Daoy (cell line): Measurements from ENCODE around the gene PROK2. TPM values are rescaled to one million over a fixed set of nuclear protein-coding genes. Genes with fewer than 3 reads are reported as not detected.

Source experiments
- DNase-seq: peaks from one replicate; pipeline ENCODE4 v3.0.0-alpha.2; 2015; ENCODE audit warnings: low read depth
- total RNA-seq: library from RNA; depleted of rRNA; stranded (reverse); fragments of >200 nt; shearing (Covaris generic); gene quantifications from 2 replicates; pipeline ENCODE4 v1.2.3, GENCODE V29; 2014; rRNA removed

The PROK2 gene, protein sequence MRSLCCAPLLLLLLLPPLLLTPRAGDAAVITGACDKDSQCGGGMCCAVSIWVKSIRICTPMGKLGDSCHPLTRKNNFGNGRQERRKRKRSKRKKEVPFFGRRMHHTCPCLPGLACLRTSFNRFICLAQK
- 1.0 and 1.9 TPM in 2 replicates for total RNA-seq

DNA sequence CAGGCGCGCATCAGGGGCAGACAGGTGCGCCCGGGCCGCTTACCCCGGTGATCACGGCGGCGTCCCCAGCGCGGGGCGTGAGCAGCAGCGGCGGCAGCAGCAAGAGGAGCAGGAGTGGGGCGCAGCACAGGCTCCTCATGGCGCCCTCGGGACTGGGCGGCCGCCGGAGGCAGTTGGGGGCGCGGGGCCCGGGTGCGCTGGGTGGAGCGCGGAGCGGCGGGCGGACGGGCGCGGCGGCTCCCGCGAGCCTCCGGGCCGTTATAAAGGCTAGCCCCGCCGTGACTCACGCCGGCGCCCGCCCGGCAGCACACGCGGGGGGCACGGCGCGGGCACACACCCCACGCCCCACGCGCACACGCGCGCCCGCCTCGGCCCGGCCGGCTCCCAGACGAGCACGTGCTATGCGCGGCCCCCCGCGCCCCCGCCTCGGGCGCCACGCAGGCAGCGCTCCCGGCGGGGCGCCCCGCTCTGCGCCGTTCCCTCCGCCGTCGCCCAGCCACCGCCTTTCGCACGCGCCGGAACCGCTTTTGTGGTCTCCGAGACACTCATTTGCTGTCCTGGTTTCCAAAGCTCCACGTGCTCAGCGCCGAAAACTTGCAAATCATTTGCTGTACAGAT, at the start of gene PROK2:
Gene PROK2 (minus strand): TSS at position 235 of the 618 bp plus-strand sequence. CDS start 96 bp downstream, at position 139.
- DNase-seq: peak; percentile 33

DNA sequence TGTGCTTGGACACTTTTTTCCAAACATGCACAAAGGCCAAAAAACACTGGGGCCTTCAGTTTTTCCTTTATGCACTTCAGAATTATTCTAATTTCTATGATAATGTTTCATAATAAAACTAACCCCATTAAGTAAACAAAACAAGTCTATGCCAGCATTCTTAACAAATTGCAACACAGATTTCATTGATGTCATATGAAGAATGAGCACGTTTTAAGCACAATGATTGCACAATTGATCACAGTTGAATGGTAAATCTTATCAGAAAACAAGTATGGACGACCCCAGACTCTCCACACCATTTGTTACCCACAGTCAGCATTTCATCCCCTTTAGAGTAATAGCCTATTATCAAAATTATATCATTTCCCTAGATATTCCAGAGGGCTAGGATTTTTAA, 46.7 kb upstream of the PROK2 start:
- no peak for DNase-seq

DNA sequence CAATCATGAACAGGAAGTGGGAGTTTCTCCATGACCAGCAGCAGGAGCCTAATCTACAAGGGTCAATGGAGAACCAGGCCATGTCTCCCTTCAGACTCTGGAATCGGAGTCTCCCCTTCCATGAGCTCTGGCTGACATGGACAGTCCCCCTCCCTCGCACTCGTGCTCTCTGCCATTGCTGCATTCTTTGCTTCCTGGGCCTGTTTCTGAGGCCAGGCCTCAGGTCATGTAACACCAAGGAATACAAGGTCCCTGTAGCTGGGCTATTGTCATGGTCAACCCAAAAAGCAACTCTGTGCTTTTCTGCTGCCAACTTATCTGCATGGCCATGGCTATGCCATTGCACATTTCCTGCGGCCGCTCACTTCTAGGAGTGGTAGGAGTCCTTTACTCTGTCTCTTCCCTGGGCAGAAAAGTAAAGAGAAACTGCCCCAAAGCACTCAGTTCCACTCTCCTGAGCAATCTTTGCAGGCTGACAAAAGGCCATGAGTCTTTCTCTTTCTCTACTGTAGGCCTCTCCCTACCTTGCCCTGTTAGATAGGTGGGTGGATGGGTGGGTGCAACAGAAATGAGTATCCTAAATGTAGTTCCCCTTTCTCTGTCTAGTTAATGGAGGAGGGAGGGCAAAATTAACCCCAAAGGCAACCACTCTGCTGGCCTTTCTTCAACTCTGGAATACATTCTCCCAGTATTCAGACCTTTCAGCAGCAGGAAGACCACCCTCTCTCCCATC, 40.8 kb upstream of the PROK2 start:
- no peak for DNase-seq

DNA sequence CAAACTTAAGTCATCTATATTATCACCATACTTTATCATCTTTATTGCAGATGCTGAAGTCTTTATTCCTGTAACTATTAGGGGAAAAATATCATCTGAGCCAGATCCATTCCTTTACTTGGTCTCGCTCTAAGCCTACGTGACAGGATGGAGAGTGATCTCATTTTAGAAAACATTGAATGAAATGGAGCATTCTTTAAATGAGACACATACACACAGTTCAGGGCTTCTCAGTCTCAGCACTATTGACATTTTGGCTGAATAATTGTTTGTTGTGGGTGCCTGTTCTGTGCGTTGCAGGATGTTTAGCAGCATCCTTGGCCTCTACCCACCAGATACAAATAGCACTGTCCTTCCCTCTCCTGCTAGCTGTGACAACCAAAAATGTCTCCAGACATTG, 36.2 kb upstream of the PROK2 start:
- no peak for DNase-seq

DNA sequence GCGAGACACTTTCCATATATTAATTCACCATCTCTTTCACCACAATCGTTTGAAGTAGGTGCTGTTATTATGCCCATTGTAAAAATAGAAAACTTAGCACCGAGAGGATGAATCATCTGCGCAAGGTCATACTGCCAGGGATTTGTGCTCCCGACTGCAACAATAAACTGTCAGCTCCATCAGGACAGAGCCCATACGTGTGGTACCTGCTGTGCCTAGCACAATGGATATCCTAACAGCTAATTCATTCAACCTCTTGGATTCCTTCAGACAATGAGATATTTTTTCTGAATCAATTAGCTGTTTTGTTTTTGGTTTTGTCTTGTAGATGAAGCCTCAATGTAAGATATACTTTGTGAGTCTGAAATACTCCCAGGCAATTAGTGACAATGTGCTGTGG, 32.3 kb upstream of the PROK2 start:
- DNase-seq: no peak

DNA sequence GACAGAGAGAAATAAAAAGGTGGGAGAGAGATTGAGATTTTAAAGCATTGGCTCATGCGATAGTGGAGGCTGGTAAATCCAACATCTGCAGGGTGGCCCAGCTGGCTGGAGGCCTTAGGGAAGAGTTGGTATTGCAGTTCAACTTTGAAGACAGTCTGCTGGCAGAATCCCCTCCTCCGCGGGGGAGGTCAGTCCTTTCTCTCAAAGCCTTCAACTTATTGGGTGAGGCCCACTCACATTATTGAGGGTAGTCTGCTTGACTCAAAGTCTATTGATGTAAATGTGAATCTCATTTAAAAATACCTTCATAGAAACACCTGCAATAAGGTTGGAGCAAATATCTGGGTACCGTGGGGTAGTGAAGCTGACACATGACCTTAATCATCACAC, 31.8 kb upstream of the PROK2 start:
- DNase-seq: no peak

DNA sequence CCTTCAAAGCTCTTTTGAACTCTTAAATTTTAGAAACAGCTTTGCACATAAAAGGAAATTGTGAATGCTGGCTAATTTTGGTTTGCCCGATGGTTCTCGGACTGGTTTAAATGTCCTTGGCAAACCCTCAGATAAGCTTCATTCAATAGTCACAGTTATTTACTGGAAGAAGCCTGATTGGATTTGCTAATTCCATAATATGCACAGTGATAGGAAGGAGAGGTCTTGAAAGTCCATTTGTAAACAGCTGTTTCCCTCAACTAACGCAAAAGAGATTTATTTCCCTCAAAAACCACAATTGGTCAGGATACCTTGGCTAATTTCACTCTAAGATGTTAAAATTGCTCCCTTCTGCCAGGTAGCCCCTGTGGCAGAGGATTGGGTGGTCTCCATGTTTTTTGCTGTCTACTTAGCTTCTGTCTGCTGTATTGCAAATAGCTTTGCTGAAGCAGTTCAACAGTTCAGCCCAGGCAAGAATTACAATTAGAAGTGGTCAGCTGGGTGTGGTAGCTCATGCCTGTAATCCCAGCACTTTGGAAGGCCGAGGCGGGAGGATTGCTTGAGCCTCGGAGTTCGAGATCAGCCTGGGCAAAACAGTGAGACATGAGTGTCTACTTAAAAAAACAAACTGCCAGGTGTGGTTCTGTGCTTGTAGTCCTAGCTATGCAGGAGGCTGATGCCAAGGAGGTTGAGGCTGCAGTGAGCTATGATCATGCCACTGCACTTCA, 30.6 kb upstream of the PROK2 start:
- DNase-seq: no peak

DNA sequence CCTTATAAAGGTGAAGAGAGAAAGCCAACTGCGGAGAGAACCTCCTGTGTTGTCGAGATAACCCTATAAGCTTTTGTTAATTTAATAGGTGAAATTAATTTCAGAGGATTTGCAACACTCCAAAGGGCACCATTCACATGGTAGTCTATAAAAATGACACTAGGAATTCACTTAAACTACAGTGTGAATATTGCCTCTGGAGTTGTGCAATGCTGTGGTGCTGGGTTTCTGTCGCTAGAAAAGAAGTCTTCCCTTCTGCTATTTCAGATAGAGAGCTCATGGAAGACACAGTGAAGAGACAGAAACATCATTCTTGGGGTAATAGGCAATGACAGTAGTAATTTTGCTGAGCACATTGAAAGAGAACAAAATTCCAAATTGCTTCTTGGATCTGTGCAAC, 28.8 kb upstream of the PROK2 start:
- DNase-seq: no peak

DNA sequence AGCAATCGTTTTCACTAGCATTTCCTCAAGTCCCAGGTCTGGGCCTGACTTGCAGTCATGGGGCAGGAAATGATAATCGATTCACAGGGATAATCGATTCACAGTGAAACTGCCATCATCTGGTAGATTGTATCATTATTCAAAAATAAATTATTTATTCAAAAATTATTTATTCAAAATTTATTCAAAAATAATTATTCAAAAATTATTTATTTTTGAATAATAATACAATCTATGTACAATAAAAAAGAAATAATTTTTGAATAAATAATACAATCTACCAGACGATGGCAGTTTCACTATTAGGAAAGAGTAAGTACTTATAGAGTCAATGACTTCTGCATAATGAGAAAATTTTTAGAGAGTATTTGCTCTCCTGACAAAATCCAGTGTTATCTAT, 28.1 kb upstream of the PROK2 start:
- DNase-seq: no peak

DNA sequence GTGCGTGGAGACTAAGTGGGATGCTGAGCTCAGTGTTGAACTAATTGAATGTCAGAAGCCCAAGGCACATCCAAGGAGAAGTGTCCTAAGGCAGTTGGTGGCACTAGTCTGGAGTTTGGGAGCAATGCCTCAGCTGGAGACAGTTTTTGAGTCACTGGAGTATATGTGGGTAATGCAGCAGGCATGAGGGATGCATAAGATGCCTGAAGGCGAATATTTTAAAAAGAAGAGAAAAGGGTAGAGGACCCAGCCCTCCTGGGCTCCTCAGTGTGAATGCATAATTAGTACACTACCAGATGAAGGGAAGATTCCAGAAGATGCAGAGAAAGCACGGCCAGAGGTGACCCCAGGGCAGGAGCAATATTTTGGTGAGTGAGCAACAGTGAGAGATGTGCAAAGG, 25.1 kb upstream of the PROK2 start:
- DNase-seq: no peak

DNA sequence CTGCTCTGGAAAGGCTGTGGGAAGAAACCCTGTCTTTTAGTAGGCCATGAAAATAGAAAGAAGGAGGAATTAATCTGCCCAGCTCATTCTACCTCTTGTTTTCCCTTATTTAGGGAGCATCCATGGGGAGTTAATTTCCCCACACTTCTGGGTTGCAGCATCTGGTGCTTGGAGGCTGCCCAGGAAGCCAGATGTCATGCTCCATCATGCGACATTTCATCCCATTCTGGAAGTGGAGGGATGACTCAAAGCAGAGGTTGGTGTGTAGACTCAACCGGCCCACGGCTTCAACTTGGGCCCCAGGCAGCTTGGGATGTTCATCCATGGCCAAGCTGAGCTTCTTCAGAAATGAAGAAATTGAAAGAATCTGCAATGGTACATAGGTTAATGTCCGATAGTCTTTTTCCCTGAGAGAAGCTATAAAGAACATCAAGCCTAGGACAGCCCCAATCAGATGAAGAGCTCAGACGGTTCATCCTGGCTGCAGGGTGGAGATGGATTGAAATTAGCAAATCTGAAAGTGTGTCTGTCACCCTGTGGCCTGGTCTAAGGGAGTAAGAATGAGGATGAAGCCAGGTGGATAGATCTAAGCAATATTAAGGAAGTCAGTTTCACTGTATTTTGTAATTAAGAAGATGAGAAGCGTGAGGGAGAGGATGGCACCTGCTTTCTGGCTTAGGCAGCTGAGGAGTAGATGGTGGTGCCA, 24.5 kb upstream of the PROK2 start:
- DNase-seq: no peak

DNA sequence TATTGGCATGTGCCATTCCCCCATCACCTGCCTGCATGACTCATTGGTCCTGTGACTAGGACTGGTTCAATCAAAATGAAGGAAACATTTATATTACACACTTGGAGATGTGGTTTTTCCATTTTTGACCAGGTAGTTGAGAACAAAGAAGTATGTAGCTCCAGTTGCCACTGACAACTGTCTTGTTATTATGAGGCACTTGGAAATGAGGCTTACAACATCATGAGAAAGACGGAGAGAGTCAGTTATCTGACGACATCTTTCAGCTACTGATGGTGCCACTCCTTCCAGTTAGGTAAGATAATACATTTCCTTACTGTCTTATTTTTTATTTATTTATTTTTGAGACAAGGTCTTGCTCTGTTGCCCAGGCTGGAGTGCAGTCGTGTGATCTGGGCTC, 21.8 kb upstream of the PROK2 start:
- DNase-seq: no peak

DNA sequence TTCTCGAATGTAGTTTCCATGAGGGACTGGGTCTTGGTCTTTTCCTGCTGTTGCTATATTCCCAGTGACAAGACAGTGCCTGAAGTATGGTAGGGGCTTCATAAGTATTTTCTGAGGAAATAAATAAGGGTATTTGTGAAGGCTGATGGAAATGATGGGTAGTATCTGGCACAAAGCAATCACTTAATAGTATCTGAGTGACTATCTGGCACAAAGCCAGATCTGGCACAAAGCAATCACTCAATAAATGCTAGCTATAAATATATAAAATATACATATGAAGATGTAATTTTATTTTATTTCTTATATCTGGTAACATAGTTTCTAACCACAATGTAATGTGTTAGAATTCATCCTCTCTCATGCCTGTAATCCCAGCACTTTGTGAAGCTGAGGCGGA, 20.7 kb upstream of the PROK2 start:
- no peak for DNase-seq

DNA sequence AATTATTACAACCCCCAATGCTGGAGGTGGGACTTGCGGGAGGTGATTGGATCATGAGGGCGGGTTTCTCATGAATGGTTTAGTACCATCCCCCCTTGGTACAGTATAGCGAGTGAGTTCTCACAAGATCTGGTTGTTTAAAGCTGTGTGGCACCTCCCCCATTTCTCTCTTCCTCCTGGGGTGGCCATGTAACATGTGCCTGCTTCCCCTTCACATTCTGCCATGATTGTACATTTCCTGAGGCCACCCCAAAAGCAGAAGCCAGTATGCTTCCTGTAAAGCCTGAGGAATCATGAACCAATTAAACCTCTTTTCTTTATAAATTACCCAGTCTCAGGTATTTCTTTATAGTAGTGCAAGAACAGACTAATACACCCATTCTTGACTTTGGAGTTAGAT, 20.3 kb upstream of the PROK2 start:
- no peak for DNase-seq

DNA sequence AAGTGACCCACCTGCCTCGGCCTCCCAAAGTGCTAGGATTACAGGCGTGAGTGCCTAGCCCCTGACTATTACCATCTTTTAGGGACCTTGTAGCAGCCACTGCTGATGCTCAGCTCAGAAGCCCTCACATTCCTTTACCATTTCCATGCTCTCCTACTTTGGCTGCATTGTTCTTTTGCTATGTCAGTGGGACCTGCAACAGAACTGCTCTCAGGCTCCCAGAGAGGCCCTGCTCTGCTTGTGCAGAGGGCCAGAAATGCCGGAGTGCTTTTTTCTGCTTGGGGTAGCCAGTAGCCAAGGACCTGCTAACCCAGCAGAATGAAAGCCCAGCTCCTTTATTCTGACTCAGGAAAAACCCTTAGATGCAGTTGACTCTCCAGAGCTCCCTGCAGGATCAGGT, 18.3 kb upstream of the PROK2 start:
- DNase-seq: no peak

DNA sequence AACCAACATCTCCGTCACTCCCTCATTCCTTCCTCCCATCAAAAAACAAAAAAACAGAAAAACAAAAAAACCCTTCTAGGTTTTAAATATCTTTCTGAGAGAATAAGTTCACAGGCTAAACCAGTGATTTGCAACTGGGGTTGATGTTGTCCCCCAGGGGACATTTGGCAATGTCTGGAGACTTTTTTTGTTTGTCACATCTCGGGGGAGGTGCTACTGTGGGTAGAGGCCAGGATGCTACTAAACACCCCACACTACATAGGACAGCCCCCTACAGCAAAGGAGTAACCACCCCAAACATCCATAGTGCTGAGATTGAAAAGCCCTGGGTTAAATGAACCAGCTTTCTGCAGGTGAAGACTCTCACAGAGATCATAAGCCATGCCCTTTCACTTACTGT, 17.0 kb upstream of the PROK2 start:
- no peak for DNase-seq

DNA sequence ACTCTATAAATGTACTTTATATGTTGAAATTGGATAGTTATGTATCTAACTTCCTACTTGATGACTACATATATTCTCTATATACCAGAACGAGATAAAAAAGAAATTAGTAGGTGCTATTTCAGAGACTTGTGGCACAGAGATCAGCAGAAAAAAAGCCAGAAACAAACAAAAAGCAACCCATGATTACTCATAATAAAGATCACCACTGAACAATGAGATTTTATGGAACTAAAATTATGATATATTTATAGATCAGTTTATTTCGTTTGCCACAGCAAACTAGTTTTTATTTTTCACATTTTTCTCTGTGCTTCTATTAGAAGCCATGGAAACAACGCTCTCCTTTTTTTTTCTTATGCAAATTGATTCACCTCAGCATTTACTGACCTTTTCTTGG, 15.1 kb upstream of the PROK2 start:
- no peak for DNase-seq

DNA sequence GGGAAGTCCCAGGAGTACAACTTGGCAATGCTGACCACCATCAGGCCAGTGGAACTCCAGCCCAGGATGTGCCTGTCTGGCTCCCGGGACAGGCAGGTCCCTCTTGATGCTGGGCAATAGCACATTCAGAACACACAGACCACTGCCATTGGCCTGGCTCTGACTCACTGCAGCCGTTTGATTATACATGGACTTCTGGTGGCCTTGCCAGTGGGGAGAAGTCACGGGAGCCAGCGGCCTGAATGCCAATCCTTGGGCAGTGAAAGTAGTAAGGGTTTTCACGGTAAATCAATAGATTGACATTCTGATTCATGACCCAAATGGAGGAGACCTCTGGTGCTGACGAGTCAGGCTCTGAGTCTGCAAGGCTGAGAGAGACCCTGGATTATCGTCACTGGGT, 12.5 kb upstream of the PROK2 start:
- DNase-seq: no peak

DNA sequence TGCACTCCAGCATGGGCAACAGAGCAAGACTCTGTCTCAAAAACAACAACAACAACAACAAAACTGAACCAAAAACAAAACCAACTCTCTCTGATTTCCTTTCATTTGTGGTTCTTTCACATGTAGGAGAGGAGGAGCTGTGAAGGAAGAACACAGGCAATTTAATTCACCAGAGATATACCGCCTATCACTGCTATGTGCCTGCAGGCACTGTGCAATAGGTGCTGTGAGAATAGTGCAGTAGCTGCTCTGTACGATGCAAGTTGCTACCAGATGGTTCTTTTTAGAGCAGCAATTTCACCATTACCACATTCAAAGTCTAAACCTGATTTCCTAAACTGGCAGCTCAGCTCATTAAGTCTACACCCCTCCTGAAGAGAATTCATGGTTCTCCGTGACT, 11.3 kb upstream of the PROK2 start:
- no peak for DNase-seq

DNA sequence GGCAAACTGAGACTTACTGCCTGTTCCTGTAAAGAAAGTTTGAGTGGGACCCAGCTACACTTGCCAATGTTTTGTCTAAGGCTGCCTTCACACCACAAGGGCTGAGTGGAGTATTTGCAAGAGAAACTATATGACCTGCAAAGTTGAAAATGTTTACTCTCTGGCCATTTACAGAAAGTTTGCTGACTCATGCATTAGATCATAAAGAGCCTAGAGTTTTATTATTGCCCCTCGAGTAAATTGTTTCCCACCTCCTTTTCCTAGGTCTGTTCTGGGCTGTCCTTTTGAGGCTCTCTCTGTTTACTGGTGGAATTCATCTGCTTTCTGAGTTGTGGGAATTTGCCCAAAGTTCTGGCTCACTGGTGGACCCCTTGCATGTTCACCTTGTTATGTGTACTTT, 6.7 kb upstream of the PROK2 start:
- no peak for DNase-seq

DNA sequence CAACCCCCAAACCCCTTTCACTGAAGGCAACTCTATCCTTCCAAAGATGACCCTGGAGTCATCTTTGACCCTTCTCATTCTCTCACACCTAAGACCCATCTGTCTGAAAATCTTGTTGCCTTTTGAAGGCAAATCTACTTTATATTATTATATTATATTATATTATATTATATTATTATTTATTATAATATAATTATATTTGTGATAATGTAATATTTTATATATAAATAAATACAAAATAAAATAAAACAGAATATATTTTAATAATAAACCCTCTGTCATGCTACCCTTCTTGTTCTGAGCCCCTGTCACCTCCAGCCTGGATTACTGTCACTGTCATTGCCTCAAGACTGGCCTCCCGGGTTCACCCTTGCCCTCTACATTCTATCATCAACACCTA, 5.0 kb upstream of the PROK2 start:
- DNase-seq: no peak

DNA sequence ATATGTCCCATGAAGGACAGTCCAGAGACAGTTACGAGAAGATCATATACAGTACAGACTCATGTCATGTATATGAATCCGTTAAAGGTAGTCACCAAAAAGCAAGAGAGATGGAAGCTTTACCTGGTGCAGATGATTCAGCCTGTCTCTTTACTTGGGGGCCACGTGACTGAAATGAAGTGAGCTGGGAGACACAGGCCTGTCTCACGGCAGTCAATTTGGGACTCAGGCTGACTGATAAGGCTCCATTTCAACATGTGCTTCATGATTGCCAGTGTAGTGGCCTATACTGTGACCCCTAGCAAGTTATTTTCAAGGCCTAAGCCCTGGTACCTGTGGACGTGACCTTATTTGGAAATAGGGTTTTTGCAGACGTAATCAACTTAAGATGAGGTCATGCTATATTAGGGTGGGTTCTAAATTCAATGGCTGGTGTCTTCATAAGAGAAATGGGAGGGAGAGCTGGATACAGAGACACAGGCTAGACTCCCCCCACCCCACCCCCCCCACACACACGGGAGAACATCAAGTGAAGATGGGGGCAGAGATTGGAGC, 3.0 kb upstream of the PROK2 start:
- DNase-seq: no peak
